OCI-LY7 (cell line): ENCODE measurements around the gene ATG16L2. TPM values are rescaled to one million over a fixed set of nuclear protein-coding genes. Genes with fewer than 3 reads are reported as not detected.

Experiments
- BruUV-seq: library from RNA; stranded (reverse); fragments of 400-500 nt; replicated peaks from 2 replicates; lab custom pipeline; 2021; lab: Mats Ljungman, UMichigan
- CTCF ChIA-PET: fragments of 300-600 bp; sonication (Branson Sonifier 250); formaldehyde crosslinking; loops from one replicate; lab custom pipeline; 2022; ENCODE audit warnings: antibody characterized with exemption; ENCODE audit not compliant: unreplicated experiment; lab: Charles Lee
- POLR2A ChIA-PET: fragments of 300-600 bp; sonication (Branson Sonifier 250); formaldehyde crosslinking; loops from one replicate; lab custom pipeline; 2022; ENCODE audit warnings: antibody characterized with exemption; lab: Charles Lee
- DNase-seq: peaks from one replicate; pipeline ENCODE4 v3.0.0-alpha.2; 2015; ENCODE audit warnings: low spot score
- H2AFZ ChIP-seq: fragments of 200-600 bp; sonication (generic), shearing (Covaris generic); 2 replicates; pipeline ENCODE4 v1.6.1; 2014; ENCODE audit warnings: mild to moderate bottlenecking, antibody characterized with exemption, low read length, moderate library complexity
- H3K27ac ChIP-seq: fragments of 200-600 bp; sonication (generic); 2 replicates; pipeline ENCODE4 v1.5.1; 2014; ENCODE audit warnings: mixed run types, low read depth, mild to moderate bottlenecking, moderate library complexity, low read length, inconsistent platforms; ENCODE audit not compliant: poor library complexity, severe bottlenecking
- H3K36me3 ChIP-seq: fragments of 200-600 bp; sonication (generic); 2 replicates; pipeline ENCODE4 v1.6.1; 2014; ENCODE audit warnings: mild to moderate bottlenecking, antibody characterized with exemption, low read length, moderate library complexity, mixed read lengths; ENCODE audit not compliant: insufficient read depth
- H3K4me1 ChIP-seq: fragments of 200-600 bp; sonication (generic); 2 replicates; pipeline ENCODE4 v1.5.1; 2014; ENCODE audit warnings: mild to moderate bottlenecking, low read length; ENCODE audit not compliant: insufficient read depth, poor library complexity, severe bottlenecking
- H3K4me2 ChIP-seq: fragments of 200-600 bp; sonication (generic); 2 replicates; pipeline ENCODE4 v1.6.1; 2014; ENCODE audit warnings: mild to moderate bottlenecking, low read length
- H3K4me3 ChIP-seq: fragments of 200-600 bp; sonication (generic); 2 replicates; pipeline ENCODE4 v1.5.1; 2014; ENCODE audit warnings: mild to moderate bottlenecking, low read depth, low read length; ENCODE audit not compliant: poor library complexity, severe bottlenecking
- H3K79me2 ChIP-seq: fragments of 200-600 bp; sonication (generic); 2 replicates; pipeline ENCODE4 v1.6.1; 2016; ENCODE audit warnings: low read depth, mild to moderate bottlenecking, low read length, moderate library complexity, mixed read lengths; ENCODE audit not compliant: insufficient read depth
- H3K9me2 ChIP-seq: fragments of 200-600 bp; sonication (generic); 2 replicates; pipeline ENCODE4 v1.6.1; 2016; ENCODE audit warnings: mild to moderate bottlenecking, low read length, mixed read lengths; ENCODE audit not compliant: insufficient read depth
- H3K9me3 ChIP-seq: fragments of 200-600 bp; sonication (generic); 2 replicates; pipeline ENCODE4 v1.6.1; 2014; ENCODE audit warnings: mild to moderate bottlenecking, mixed run types, low read length, mixed read lengths
- H4K20me1 ChIP-seq: fragments of 200-600 bp; sonication (generic); 2 replicates; pipeline ENCODE4 v1.6.1; 2014; ENCODE audit warnings: mild to moderate bottlenecking, antibody characterized with exemption, low read length, moderate library complexity, mixed read lengths; ENCODE audit not compliant: insufficient read depth
- EZH2phosphoT487 ChIP-seq: fragments of 200-600 bp; sonication (generic); IDR thresholded peaks from 2 replicates; pipeline ENCODE4 v1.6.1; 2018; ENCODE audit warnings: low read depth, borderline replicate concordance, mild to moderate bottlenecking, mixed run types, antibody characterized with exemption, low read length, moderate library complexity, mixed read lengths
- intact Hi-C: fragments of 100-400 bp; cut with micrococcal nuclease; formaldehyde crosslinking; loops from one replicate; pipeline ENCODE4 v1.10.0; 2022; ENCODE audit not compliant: unreplicated experiment
- total RNA-seq, 2 experiments: library from RNA; depleted of rRNA in 1 of 2; stranded (reverse); fragments of >200 nt in 1 of 2; shearing (Covaris generic) in 1 of 2; gene quantifications; 2 replicates each; pipeline ENCODE4 v1.2.3, GENCODE V29; 2014 to 2022
- TF ChIP-seq, protein P1 (sequence below): fragments of 200-600 bp; sonication (generic); conservative IDR thresholded peaks from 2 replicates; pipeline ENCODE4 v1.5.1; 2014; ENCODE audit warnings: mild to moderate bottlenecking, antibody characterized with exemption, low read length, moderate library complexity, mixed read lengths

The ATG16L2 gene
- total RNA-seq, 2 experiments from 2014 or later = 103 to 108 TPM

DNA sequence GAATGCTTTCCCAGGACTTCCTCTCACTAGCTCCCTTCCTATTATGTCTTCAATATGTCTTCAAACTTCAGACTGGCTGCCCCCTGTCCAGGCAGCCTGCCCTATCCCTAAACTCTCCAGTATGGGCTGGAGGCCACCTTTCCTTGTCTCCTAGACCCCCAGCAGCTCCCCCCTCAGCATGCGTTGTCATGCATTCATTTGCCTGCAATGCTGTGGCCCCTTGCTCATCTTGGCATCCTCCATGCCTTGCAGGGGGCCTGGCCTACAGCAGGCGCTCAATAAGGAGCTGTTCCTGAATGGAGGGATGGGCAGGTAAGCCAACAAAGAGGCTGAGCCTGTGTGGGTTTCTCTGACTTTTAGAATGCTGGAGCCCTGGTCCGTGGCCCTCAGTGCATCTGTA, 45.6 kb upstream of the ATG16L2 start:
- no peaks in the 10 kb centered on the region for H3K9me3 ChIP-seq
- BruUV-seq = no TSS peak
- POLR2A ChIA-PET = no interaction called here
- no peak overlapping the region for H2AFZ ChIP-seq
- intact Hi-C loops = no loop called here
- no peaks in the 10 kb centered on the region for H3K36me3 ChIP-seq
- H3K4me2 ChIP-seq = no peak overlapping the region
- no peaks in the 10 kb centered on the region for H3K9me2 ChIP-seq
- TF ChIP-seq EZH2phosphoT487 = no peak
- TF ChIP-seq, protein P1, sequence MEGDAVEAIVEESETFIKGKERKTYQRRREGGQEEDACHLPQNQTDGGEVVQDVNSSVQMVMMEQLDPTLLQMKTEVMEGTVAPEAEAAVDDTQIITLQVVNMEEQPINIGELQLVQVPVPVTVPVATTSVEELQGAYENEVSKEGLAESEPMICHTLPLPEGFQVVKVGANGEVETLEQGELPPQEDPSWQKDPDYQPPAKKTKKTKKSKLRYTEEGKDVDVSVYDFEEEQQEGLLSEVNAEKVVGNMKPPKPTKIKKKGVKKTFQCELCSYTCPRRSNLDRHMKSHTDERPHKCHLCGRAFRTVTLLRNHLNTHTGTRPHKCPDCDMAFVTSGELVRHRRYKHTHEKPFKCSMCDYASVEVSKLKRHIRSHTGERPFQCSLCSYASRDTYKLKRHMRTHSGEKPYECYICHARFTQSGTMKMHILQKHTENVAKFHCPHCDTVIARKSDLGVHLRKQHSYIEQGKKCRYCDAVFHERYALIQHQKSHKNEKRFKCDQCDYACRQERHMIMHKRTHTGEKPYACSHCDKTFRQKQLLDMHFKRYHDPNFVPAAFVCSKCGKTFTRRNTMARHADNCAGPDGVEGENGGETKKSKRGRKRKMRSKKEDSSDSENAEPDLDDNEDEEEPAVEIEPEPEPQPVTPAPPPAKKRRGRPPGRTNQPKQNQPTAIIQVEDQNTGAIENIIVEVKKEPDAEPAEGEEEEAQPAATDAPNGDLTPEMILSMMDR = no peak
- CTCF ChIA-PET = no interaction called here
- H4K20me1 ChIP-seq = no peaks in the 10 kb centered on the region
- H3K4me3 ChIP-seq = no peak overlapping the region
- DNase-seq = no peak
- H3K27ac ChIP-seq = no peak overlapping the region
- peaks cover 4% of the 10 kb centered on the region for H3K4me1 ChIP-seq
- no peaks in the 10 kb centered on the region for H3K79me2 ChIP-seq

- no peak overlapping the region for H3K4me2 ChIP-seq
- no peaks in the 10 kb centered on the region for H3K36me3 ChIP-seq
- no TSS peak for BruUV-seq
- no peaks in the 10 kb centered on the region for H3K9me2 ChIP-seq
- H3K4me3 ChIP-seq = no peak overlapping the region
- TF ChIP-seq EZH2phosphoT487 = no peak
- TF ChIP-seq, protein P1 = no peak
- H4K20me1 ChIP-seq = no peaks in the 10 kb centered on the region
- DNase-seq = no peak
- CTCF ChIA-PET = interaction anchor here (0.6 kb wide), 1 partner anchor 24 kb away, joined by 3 read pairs; no protein-coding TSS in a partner anchor
- H3K79me2 ChIP-seq = no peaks in the 10 kb centered on the region
- no peaks in the 10 kb centered on the region for H3K4me1 ChIP-seq
- no peak overlapping the region for H2AFZ ChIP-seq
- no peak overlapping the region for H3K27ac ChIP-seq
- POLR2A ChIA-PET = no interaction called here
- intact Hi-C loops = no loop called here
- H3K9me3 ChIP-seq = no peaks in the 10 kb centered on the region
Observed at GRCh38 chr11:72769680-72770079, 44.5 kb upstream of the ATG16L2 start.

DNA sequence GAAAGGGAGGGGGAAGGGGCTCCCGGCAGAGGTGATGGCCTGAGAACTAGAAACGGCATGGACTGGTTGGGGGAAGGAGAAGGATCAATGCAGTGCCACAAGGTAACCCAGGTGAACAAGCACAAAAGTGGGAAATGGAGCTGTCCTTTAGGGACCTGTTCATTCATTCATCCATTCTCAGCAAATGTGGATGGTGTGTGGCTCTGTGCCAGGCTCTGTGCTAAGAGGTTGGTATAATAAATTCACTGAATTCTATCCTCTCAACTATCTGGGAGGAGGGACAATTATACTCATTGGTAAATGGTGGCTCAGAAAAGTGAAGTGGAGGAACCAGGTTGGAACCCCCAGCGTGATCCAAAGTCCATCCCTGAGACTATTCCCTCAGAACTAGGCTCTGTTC, 43.4 kb upstream of the ATG16L2 start:
- Histone ChIP-seq H3K4me2 (no peak overlapping the region), H4K20me1 (no peaks in the 10 kb centered on the region), H2AFZ (no peak overlapping the region), H3K27ac (no peak overlapping the region), H3K4me3 (no peak overlapping the region), H3K36me3 (no peaks in the 10 kb centered on the region), H3K9me3 (no peaks in the 10 kb centered on the region), H3K79me2 (no peaks in the 10 kb centered on the region), H3K9me2 (no peaks in the 10 kb centered on the region), H3K4me1 (no peaks in the 10 kb centered on the region)
- ChIA-PET CTCF (no interaction called here), POLR2A (interaction anchor here (0.6 kb wide), 1 partner anchor 484 kb away, joined by 3 read pairs; no protein-coding TSS in a partner anchor)
- no peak for TF ChIP-seq EZH2phosphoT487
- TF ChIP-seq, protein P1 = no peak
- no TSS peak for BruUV-seq
- intact Hi-C loops = no loop called here
- DNase-seq = no peak
